ENCODE measurements around the gene FBXO17. TPM values are rescaled to one million over a fixed set of nuclear protein-coding genes. Genes with fewer than 3 reads are reported as not detected.
A peak's percentile ranks its signal among the peaks of the same experiment; 100 is the strongest.

Gene FBXO17
- total and polyA plus RNA-seq, 2 of the 13 experiments (the other 11 are each of a cell fraction or from before 2014, with no cell fraction given): 22.1 to 58.7 TPM

DNA sequence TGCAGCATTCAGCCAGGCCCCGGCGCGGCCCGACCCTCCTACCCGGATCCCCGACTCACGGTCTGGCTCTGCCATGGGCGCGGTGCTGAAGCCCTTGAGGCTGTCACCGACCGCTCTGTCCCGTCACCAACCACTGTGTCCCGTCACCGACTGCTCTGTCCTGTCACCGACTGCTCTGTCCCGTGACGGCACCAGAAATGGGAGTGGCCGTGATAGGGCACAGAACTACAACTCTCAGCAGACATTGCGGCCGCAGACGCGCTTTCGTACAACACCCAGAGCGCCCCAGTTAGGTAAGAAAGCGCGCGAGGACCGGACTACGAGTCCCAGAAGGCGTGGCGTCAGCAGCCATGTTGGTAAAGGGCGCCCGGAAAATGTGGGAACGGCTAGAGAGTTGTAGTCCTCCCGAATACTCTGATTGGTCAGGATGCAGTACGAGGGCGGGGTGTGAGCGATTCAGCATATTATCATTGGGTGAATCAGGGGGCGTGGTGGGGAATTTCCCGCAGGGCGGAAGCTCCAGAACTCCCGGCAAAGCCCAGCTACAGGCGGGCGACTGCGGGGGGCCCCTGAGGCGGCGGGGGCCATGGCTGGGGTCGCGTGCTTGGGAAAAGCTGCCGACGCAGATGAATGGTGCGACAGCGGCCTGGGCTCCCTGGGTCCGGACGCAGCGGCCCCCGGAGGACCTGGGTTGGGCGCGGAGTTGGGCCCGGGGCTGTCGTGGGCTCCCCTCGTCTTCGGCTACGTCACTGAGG, 75.9 kb downstream of the FBXO17 start, which contains the start of the genes NFKBIB and SIRT2 (continued):
- TF ChIP-seq ZIK1 (CRISPR knock-in tag; IDR thresholded peaks at IDR 0.05; ENCODE audit: borderline replicate concordance, low read depth): no peak; the same call in 1 of the 2 replicates
- TF ChIP-seq CBX2 (IDR thresholded peaks at IDR 0.05; ENCODE audit: low read depth, low read length): no peak
- TF ChIP-seq CBX2 (CRISPR knock-in tag; IDR thresholded peaks at IDR 0.05; ENCODE audit: low read depth): no peak
- no peak for TF ChIP-seq ZC3H13 (CRISPR knock-in tag; IDR thresholded peaks at IDR 0.05)
- peak; percentile 98 for TF ChIP-seq NFYC (CRISPR knock-in tag; IDR thresholded peaks at IDR 0.05)
- no peak for TF ChIP-seq JDP2 (CRISPR knock-in tag; IDR thresholded peaks at IDR 0.05; ENCODE audit: borderline replicate concordance)
- TF ChIP-seq, protein P1, sequence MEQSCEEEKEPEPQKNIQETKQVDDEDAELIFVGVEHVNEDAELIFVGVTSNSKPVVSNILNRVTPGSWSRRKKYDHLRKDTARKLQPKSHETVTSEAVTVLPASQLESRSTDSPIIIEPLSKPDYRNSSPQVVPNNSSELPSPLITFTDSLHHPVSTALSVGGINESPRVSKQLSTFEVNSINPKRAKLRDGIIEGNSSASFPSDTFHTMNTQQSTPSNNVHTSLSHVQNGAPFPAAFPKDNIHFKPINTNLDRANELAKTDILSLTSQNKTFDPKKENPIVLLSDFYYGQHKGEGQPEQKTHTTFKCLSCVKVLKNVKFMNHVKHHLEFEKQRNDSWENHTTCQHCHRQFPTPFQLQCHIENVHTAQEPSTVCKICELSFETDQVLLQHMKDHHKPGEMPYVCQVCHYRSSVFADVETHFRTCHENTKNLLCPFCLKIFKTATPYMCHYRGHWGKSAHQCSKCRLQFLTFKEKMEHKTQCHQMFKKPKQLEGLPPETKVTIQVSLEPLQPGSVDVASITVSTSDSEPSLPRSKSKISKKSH (CRISPR knock-in tag; IDR thresholded peaks at IDR 0.05; ENCODE audit: borderline replicate concordance): peak; percentile 77; the same call in 1 of the 2 replicates
- 0 out of 2 replicates have a peak, but pooled peaks have one; percentile 10 for TF ChIP-seq EED (CRISPR knock-in tag; IDR thresholded peaks at IDR 0.05)
- no peak for TF ChIP-seq HMGA1 (CRISPR knock-in tag; conservative IDR thresholded peaks at IDR 0.05)
- TF ChIP-seq SNAPC2 (CRISPR knock-in tag; IDR thresholded peaks at IDR 0.05): no peak
- no peak for TF ChIP-seq JUN (CRISPR knock-in tag; IDR thresholded peaks at IDR 0.05)
- no peak for TF ChIP-seq ZNF30 (CRISPR knock-in tag; IDR thresholded peaks at IDR 0.05)
- no peak; the same call in 1 of the 2 replicates for TF ChIP-seq SRY (CRISPR knock-in tag; IDR thresholded peaks at IDR 0.05)
- TF ChIP-seq, protein P2, sequence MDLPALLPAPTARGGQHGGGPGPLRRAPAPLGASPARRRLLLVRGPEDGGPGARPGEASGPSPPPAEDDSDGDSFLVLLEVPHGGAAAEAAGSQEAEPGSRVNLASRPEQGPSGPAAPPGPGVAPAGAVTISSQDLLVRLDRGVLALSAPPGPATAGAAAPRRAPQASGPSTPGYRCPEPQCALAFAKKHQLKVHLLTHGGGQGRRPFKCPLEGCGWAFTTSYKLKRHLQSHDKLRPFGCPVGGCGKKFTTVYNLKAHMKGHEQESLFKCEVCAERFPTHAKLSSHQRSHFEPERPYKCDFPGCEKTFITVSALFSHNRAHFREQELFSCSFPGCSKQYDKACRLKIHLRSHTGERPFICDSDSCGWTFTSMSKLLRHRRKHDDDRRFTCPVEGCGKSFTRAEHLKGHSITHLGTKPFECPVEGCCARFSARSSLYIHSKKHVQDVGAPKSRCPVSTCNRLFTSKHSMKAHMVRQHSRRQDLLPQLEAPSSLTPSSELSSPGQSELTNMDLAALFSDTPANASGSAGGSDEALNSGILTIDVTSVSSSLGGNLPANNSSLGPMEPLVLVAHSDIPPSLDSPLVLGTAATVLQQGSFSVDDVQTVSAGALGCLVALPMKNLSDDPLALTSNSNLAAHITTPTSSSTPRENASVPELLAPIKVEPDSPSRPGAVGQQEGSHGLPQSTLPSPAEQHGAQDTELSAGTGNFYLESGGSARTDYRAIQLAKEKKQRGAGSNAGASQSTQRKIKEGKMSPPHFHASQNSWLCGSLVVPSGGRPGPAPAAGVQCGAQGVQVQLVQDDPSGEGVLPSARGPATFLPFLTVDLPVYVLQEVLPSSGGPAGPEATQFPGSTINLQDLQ (CRISPR knock-in tag; IDR thresholded peaks at IDR 0.05): no peak
- TF ChIP-seq ZNF296 (CRISPR knock-in tag; conservative IDR thresholded peaks at IDR 0.05): no peak
- TF ChIP-seq SNAPC5 (CRISPR knock-in tag; IDR thresholded peaks at IDR 0.05; ENCODE audit: borderline replicate concordance): no peak
- TF ChIP-seq, protein P3, sequence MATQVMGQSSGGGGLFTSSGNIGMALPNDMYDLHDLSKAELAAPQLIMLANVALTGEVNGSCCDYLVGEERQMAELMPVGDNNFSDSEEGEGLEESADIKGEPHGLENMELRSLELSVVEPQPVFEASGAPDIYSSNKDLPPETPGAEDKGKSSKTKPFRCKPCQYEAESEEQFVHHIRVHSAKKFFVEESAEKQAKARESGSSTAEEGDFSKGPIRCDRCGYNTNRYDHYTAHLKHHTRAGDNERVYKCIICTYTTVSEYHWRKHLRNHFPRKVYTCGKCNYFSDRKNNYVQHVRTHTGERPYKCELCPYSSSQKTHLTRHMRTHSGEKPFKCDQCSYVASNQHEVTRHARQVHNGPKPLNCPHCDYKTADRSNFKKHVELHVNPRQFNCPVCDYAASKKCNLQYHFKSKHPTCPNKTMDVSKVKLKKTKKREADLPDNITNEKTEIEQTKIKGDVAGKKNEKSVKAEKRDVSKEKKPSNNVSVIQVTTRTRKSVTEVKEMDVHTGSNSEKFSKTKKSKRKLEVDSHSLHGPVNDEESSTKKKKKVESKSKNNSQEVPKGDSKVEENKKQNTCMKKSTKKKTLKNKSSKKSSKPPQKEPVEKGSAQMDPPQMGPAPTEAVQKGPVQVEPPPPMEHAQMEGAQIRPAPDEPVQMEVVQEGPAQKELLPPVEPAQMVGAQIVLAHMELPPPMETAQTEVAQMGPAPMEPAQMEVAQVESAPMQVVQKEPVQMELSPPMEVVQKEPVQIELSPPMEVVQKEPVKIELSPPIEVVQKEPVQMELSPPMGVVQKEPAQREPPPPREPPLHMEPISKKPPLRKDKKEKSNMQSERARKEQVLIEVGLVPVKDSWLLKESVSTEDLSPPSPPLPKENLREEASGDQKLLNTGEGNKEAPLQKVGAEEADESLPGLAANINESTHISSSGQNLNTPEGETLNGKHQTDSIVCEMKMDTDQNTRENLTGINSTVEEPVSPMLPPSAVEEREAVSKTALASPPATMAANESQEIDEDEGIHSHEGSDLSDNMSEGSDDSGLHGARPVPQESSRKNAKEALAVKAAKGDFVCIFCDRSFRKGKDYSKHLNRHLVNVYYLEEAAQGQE (IDR thresholded peaks at IDR 0.05; ENCODE audit: borderline replicate concordance in 1 of 2, low read depth in 1 of 2, low read length in 2 of 2): no peak
- peak; percentile 31; the same call in 1 of the 2 replicates for TF ChIP-seq MAFF (IDR thresholded peaks at IDR 0.05; ENCODE audit: low read depth, low read length)
- no peak for TF ChIP-seq POGK (CRISPR knock-in tag; conservative IDR thresholded peaks at IDR 0.05)
- no peak for TF ChIP-seq ZMYM3 (CRISPR knock-in tag; IDR thresholded peaks at IDR 0.05)
